HCT116 (cell line): ENCODE measurements around the gene DDRGK1.

ENCODE experiments used
- CBX3 ChIP-seq: IDR thresholded peaks from 2 replicates; pipeline ENCODE4 v1.6.1; 2012; ENCODE audit warnings: low read depth
- CTCF ChIP-seq, 3 experiments: fragments of 200-600 bp in 1 of 3; sonication (generic) in 1 of 3; IDR thresholded peaks in 2 of 3; conservative IDR thresholded peaks in 1 of 3; 2 replicates each; pipeline ENCODE4 v1.5.1; 2012 to 2017; ENCODE audit warnings: low read depth in 2 of 3, low read length in 2 of 3, antibody characterized with exemption in 1 of 3, borderline replicate concordance in 1 of 3, control low read depth in 1 of 3, mild to moderate bottlenecking in 1 of 3, mixed read lengths in 1 of 3, mixed run types in 1 of 3, moderate library complexity in 1 of 3; ENCODE audit not compliant: insufficient read depth in 1 of 3
- EZH2 ChIP-seq: fragments of 200-600 bp; sonication (generic); IDR thresholded peaks from 2 replicates; pipeline ENCODE4 v1.6.1; 2017; ENCODE audit warnings: antibody characterized with exemption, mixed run types
- MAX ChIP-seq: IDR thresholded peaks from 2 replicates; pipeline ENCODE4 v1.6.1; 2012
- POLR2A ChIP-seq: IDR thresholded peaks from 2 replicates; pipeline ENCODE4 v1.7.0; 2011; ENCODE audit warnings: borderline replicate concordance; ENCODE audit not compliant: insufficient read depth, insufficient read length; ENCODE audit errors: extremely low read depth
- POLR2AphosphoS5 ChIP-seq: IDR thresholded peaks from 2 replicates; pipeline ENCODE4 v1.6.1; 2011; ENCODE audit warnings: mild to moderate bottlenecking, low read depth, low read length, moderate library complexity
- RAD21 ChIP-seq: IDR thresholded peaks from 2 replicates; pipeline ENCODE4 v1.6.1; 2012; ENCODE audit warnings: low read depth, mild to moderate bottlenecking
- REST ChIP-seq: IDR thresholded peaks from 2 replicates; pipeline ENCODE4 v1.6.1; 2012; ENCODE audit warnings: low read depth

DNA sequence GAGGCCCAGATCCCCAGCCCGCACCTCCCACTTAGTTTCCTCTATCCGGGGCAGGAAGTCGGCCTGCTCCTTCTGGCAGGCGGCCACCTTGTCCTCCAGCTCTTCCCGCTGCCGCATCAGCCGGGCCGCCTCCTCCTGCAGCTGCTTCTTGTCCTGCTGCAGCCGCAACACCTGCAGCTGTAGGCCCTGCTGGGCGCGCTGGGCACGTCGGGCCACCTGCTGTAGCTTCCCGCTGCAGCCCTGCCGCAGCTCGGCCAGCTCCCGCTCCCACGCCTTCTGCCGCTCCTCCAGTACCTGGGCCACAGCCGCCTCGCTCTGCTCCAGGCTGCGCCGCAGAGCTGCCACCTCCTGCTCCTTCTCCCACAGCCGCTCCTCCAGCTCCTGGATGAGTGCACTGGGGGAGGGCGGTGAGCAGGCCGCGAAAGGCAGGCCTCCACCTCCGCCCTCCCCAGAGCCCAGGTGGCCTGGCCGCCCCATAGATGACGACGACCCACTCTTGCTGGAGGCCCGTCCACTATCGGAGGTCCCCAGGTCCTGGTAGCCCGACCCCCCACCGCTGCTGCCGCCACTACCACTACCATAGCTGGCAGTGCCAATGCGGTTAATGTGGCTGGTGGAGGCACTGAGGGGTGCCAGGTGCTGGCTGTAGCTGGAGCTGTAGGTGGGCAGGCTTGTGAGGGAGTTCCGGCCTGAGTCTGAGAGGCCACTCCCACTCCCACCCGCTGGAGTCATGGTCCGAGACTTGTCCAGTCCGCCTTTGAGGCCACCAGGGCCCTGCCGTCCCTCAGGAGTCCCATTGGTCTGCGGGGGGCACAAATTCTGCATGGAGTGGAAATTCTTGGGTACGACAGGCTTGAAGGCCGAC lies 38.8 kb downstream of the DDRGK1 start:
- TF ChIP-seq CBX3 = no peak
- no peak for TF ChIP-seq CTCF (IDR thresholded peaks at IDR 0.05 in 2 of 3, conservative IDR thresholded peaks at IDR 0.05 in 1 of 3; ENCODE audit: borderline replicate concordance in 1 of 3, insufficient read depth in 1 of 3, low read depth in 2 of 3, low read length in 2 of 3)
- no peak for TF ChIP-seq MAX
- TF ChIP-seq REST = no peak
- no peak for TF ChIP-seq EZH2
- no peak for TF ChIP-seq POLR2A
- no peak for TF ChIP-seq POLR2AphosphoS5
- TF ChIP-seq RAD21 = no peak
